ENCODE results near the gene TMEM198. TPM values are rescaled to one million over a fixed set of nuclear protein-coding genes. Genes with fewer than 3 reads are reported as not detected.

The TMEM198 gene
- total RNA-seq, 8 experiments from 2014 or later = 4.8 to 26.5 (median 11.1) TPM

GRCh38 chr2:219521066-219521880 is 22.6 kb upstream of the TMEM198 start:
- in situ Hi-C loops (cut with MboI; ENCODE audit: low pct_unique_long_range_greater_than_20kb in 2 of 9, low sequenced_read_pairs in 9 of 9, unreplicated experiment in 9 of 9) = loop anchor here in 5 of 9 experiments (10.0 to 25.0 kb wide), 3 partner anchors 109 to 126 kb away; partner anchors contain the start of gene DES (in 1 of the 5)
- peak; percentile 36 to 77 (median 47) for ATAC-seq (replicated peaks in 6 of 8)
- Histone ChIP-seq H3K27ac (peak overlapping the region; percentile 80 to 84), H3K4me3 (peak overlapping the region in 1 of 5 donors; percentile 2), H3K4me1 (replicated peaks in 1 of 2) (peaks cover 80 to 88% of the 10 kb centered on the region in 2 donors)
- 10 to 53% (median 20%) methylated on average over 1 to 4 of the region's 14 CpGs; no CpG with 5 or more reads in 4 of the 10 experiments for WGBS, 10 experiments

DNA sequence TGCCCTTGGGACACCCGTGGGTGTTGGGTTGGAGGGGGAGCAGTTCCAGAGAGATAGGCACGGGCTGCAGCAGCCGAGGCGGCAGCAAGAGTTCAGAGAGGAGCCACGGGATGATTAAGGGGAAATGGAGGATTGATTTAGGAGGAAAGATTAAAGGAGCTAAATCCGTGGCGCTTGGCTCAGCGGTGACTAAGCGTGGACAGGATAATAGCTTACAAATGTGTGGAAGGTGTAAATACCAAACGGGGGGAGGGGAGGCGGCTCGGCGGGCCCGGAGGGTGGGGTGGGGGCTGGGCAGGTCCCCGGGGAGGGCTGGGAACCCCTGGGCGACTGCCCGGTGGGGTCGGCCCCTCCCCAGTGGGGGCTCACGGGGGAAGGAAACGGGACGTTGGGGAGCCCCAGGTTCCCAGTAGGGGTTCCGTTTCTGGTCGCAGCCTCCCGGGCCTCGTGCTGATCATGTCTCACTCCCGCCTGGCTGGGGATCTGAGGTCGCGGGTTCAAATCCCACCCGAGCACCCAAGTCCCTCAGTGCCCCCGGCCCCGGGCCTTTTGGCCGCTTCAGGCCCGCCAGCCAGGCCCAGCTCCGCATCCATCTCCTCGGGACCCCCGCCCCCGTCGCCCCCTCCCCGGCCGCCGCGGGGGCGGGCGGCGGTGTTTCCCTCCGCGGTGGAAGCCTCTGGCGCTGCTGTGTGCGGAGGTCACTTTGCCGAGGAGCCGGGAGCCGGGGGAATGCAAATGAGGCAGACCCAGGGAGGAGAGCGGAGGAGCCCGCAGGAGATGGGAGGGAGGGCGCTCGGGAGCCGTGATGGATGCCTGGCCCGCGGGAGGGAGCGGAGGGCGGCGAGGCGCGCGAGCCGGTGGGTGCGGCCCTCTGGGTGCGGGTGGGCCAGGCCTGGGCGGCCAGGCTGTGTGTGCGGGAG is 21.5 kb upstream of the TMEM198 start:
- Histone ChIP-seq H3K4me3 (peak overlapping the region; percentile 7 to 29 (median 21)), H3K27ac (peak overlapping the region; percentile 80 to 84), H3K4me1 (replicated peaks in 1 of 2) (peaks cover 82 to 88% of the 10 kb centered on the region in 2 donors)
- ATAC-seq (replicated peaks in 6 of 8) = peak; percentile 58 to 80 (median 72)
- in situ Hi-C loops (cut with MboI; ENCODE audit: low pct_unique_long_range_greater_than_20kb in 2 of 9, low sequenced_read_pairs in 9 of 9, unreplicated experiment in 9 of 9) = loop anchor here in 5 of 9 experiments (10.0 to 25.0 kb wide), 3 partner anchors 110 to 128 kb away; partner anchors contain the start of gene DES (in 1 of the 5)
- 0 to 17% (median 0%) methylated on average over 1 to 3 of the region's 70 CpGs; no CpG with 5 or more reads in 6 of the 10 experiments for WGBS, 10 experiments

- Histone ChIP-seq H3K4me1 (replicated peaks in 1 of 2) (peaks cover 76 to 83% of the 10 kb centered on the region in 2 donors), H3K4me3 (peak overlapping the region in 4 of 5 donors; percentile 17 to 29 (median 22)), H3K27ac (peak overlapping the region; percentile 26 to 80)
- WGBS, 10 experiments = 11 to 100% (median 21%) methylated on average over 1 to 9 of the region's 24 CpGs; no CpG with 5 or more reads in 4 of the 10 experiments
- in situ Hi-C loops (cut with MboI; ENCODE audit: low pct_unique_long_range_greater_than_20kb in 2 of 9, low sequenced_read_pairs in 9 of 9, unreplicated experiment in 9 of 9) = loop anchor here in 5 of 9 experiments (10.0 to 25.0 kb wide), 3 partner anchors 111 to 128 kb away; partner anchors contain the start of gene DES (in 1 of the 5)
- ATAC-seq (replicated peaks in 6 of 8) = peak in 2 of 8 experiments; percentile 22 to 45
Observed at GRCh38 chr2:219523031-219523671, 20.7 kb upstream of the TMEM198 start.

- H3K27ac ChIP-seq = no peak overlapping the region
- 71 to 100% (median 86%) methylated on average over 1 to 2 of the region's 2 CpGs; no CpG with 5 or more reads in 4 of the 10 experiments for WGBS, 10 experiments
- in situ Hi-C loops (cut with MboI; ENCODE audit: low pct_unique_long_range_greater_than_20kb in 2 of 9, low sequenced_read_pairs in 9 of 9, unreplicated experiment in 9 of 9) = loop anchor here in 5 of 9 experiments (10.0 to 25.0 kb wide), 3 partner anchors 113 to 130 kb away; partner anchors contain the start of gene DES (in 1 of the 5)
- H3K4me3 ChIP-seq = no peak overlapping the region
- no peak for ATAC-seq (replicated peaks in 6 of 8)
- peaks cover 64 to 74% of the 10 kb centered on the region in 2 donors for H3K4me1 ChIP-seq (replicated peaks in 1 of 2)
Observed at GRCh38 chr2:219524817-219525216, 19.0 kb upstream of the TMEM198 start.

GRCh38 chr2:219525533-219526232 is 18.1 kb upstream of the TMEM198 start:
- Histone ChIP-seq H3K27ac (peak overlapping the region; percentile 71 to 76), H3K4me1 (replicated peaks in 1 of 2) (peaks cover 61 to 70% of the 10 kb centered on the region in 2 donors), H3K4me3 (no peak overlapping the region)
- ATAC-seq (replicated peaks in 6 of 8) = no peak
- 14 to 100% (median 46%) methylated on average over 1 to 7 of the region's 9 CpGs; no CpG with 5 or more reads in 4 of the 10 experiments for WGBS, 10 experiments
- in situ Hi-C loops (cut with MboI; ENCODE audit: low pct_unique_long_range_greater_than_20kb in 2 of 9, low sequenced_read_pairs in 9 of 9, unreplicated experiment in 9 of 9) = loop anchor here in 4 of 9 experiments (10.0 kb wide), 2 partner anchors 121 to 131 kb away; no protein-coding TSS in a partner anchor

DNA sequence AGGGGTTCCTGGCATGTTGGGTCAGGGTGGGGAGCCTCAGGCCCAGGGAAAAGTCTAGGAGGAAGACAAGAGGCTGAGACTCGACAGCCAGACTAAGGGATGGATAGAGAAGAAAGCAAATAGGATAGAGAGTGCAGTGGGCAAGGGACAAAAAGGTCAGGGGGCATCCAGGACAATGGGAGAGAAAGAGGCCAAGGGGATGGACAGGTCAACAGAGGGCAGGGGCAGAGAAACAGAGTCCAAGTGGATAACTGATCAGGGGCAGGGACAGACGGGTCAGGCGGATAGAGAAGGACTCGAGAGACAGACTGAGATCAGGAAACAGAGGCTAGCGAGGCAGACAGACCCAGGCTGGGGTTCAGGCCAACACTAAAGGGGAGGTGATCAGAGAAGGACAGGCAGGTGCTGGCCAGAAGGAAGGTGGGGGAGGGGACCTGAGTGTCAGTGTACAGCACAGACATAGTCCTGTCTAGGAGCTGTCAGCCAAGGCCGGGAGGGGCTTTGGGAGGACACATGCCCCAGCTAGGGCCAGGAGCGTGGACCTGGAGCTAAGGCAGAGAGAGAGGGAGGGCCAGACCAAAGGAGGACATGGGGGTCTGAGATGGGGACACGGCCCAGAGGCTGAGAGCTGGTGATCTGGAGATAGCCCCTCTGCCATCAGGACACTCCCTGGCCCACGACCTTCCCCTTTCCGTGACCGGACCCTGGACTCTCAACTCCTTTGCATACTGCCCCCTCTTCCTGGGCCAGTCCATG is 17.3 kb upstream of the TMEM198 start:
- ATAC-seq (replicated peaks in 6 of 8) = no peak
- WGBS, 10 experiments = 20 to 70% (median 51%) methylated on average over 1 to 8 of the region's 11 CpGs; no CpG with 5 or more reads in 3 of the 10 experiments
- peaks cover 53 to 62% of the 10 kb centered on the region in 2 donors for H3K4me1 ChIP-seq (replicated peaks in 1 of 2)
- H3K4me3 ChIP-seq = no peak overlapping the region
- H3K27ac ChIP-seq = peak overlapping the region; percentile 71 to 76
- in situ Hi-C loops (cut with MboI; ENCODE audit: low pct_unique_long_range_greater_than_20kb in 2 of 9, low sequenced_read_pairs in 9 of 9, unreplicated experiment in 9 of 9) = loop anchor here in 4 of 9 experiments (10.0 kb wide), 2 partner anchors 122 to 132 kb away; no protein-coding TSS in a partner anchor

- Histone ChIP-seq H3K4me3 (no peak overlapping the region), H3K4me1 (replicated peaks in 1 of 2) (peaks cover 48 to 56% of the 10 kb centered on the region in 2 donors), H3K27ac (peak overlapping the region in 1 of 2 donors; percentile 71)
- peak in 2 of 8 experiments; percentile 32 to 59 for ATAC-seq (replicated peaks in 6 of 8)
- WGBS, 10 experiments = 0 to 60% (median 48%) methylated on average over 1 to 2 of the region's 6 CpGs; no CpG with 5 or more reads in 6 of the 10 experiments
- in situ Hi-C loops (cut with MboI; ENCODE audit: low pct_unique_long_range_greater_than_20kb in 2 of 9, low sequenced_read_pairs in 9 of 9, unreplicated experiment in 9 of 9) = loop anchor here in 4 of 9 experiments (10.0 kb wide), 2 partner anchors 122 to 132 kb away; no protein-coding TSS in a partner anchor
Observed at GRCh38 chr2:219527076-219527394, 16.8 kb upstream of the TMEM198 start.

- Histone ChIP-seq H3K4me3 (no peak overlapping the region), H3K27ac (no peak overlapping the region), H3K4me1 (replicated peaks in 1 of 2) (peaks cover 45 to 52% of the 10 kb centered on the region in 2 donors)
- 13 to 85% (median 81%) methylated on average over 1 to 5 of the region's 5 CpGs; no CpG with 5 or more reads in 2 of the 10 experiments for WGBS, 10 experiments
- no peak for ATAC-seq (replicated peaks in 6 of 8)
- in situ Hi-C loops (cut with MboI; ENCODE audit: low pct_unique_long_range_greater_than_20kb in 2 of 9, low sequenced_read_pairs in 9 of 9, unreplicated experiment in 9 of 9) = loop anchor here in 4 of 9 experiments (10.0 kb wide), 2 partner anchors 123 to 133 kb away; no protein-coding TSS in a partner anchor
Observed at GRCh38 chr2:219527472-219527871, 16.4 kb upstream of the TMEM198 start.

DNA sequence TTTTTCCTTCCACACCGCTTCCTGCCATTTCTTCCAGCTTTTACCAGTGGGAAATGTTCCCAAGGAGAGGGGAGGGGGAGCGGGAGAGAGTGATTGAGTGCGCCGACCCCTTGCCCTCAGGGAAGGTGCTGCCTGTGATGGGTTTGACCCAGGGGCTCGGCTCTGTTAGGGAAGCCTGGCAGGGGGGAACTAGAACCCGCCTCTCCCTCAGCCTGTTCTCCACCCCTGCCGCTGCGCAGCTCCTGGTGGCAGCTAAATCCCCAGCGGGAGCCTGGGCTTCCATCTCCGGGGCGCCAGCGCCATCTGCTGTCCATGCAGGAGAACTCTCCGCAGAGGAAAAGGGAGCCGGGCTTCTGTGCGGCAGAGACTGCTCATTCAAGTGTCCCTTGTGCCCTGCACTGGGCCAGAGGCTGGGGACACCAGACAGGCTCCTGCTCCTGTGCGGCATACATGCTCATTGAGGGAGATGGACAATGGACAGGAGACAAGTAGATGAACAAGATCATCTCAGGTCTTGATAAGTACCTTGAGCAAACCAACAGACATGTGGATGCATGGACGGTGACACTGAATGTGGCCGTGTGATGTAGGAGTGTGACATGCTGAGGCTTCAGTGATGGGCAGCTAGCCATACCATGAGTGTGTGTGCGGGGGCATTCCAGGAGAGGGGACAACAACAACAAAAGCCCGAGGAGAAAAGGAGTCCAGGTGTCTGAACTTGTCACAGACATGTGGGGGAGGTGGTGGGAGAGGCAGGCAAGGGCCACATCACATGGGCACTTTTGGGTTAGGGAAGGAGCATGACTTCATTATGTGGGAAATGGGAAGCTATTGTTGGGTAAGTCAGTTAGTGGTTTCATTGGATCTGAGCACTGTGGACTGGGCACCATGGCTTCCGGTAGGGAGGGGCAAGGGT is 13.5 kb upstream of the TMEM198 start:
- 0 to 100% (median 16%) methylated on average over 1 to 9 of the region's 21 CpGs; no CpG with 5 or more reads in 3 of the 10 experiments for WGBS, 10 experiments
- in situ Hi-C loops (cut with MboI; ENCODE audit: low pct_unique_long_range_greater_than_20kb in 2 of 9, low sequenced_read_pairs in 9 of 9, unreplicated experiment in 9 of 9) = loop anchor here in 4 of 9 experiments (5.0 to 10.0 kb wide), 3 partner anchors 56 to 128 kb away; no protein-coding TSS in a partner anchor
- no peak overlapping the region for H3K27ac ChIP-seq

More for the DNA sequence above, 13.5 kb upstream of the TMEM198 start:
- H3K4me3 ChIP-seq = no peak overlapping the region
- peaks cover 32 to 34% of the 10 kb centered on the region in 2 donors for H3K4me1 ChIP-seq (replicated peaks in 1 of 2)
- peak; percentile 71 to 94 (median 83) for ATAC-seq (replicated peaks in 6 of 8)

All from motor neuron (in vitro differentiated cells).